GM12891 (cell line): ENCODE data around the gene TERB1.
A peak's percentile ranks its signal among the peaks of the same experiment; 100 is the strongest.

Experiments
- POLR2A ChIP-seq: IDR thresholded peaks from 2 replicates; pipeline ENCODE4 v1.6.1; 2011; ENCODE audit warnings: low read depth, low read length, control low read depth
- POLR2AphosphoS5 ChIP-seq: IDR thresholded peaks from 2 replicates; pipeline ENCODE4 v1.6.1; 2011; ENCODE audit warnings: low read depth, low read length, control low read depth
- TAF1 ChIP-seq: IDR thresholded peaks from 2 replicates; pipeline ENCODE4 v1.6.1; 2011; ENCODE audit warnings: low read depth, low read length, control low read depth

- TF ChIP-seq POLR2A (peak; percentile 66), POLR2AphosphoS5 (0 out of 2 replicates have a peak, but pooled peaks have one; percentile 38), TAF1 (peak; percentile 80)
Observed at GRCh38 chr16:66751303-66751991, 49.9 kb downstream of the TERB1 start, which contains the start of gene DYNC1LI2.
